Omental fat pad (tissue), 4 donors: ENCODE measurements around the gene FRYL. TPM values are rescaled to one million over a fixed set of nuclear protein-coding genes. Genes with fewer than 3 reads are reported as not detected.
"Not testable (repeated sequence)": the region's sequence is repeated elsewhere in the genome, so short reads cannot be mapped to it uniquely, and the experiment has no call there.

Source experiments
- ATAC-seq: fragments of 150-250 bp; one replicate; pipeline ENCODE4 v1.9.1; 2016; ENCODE audit warnings: mild to moderate bottlenecking, moderate library complexity; ENCODE audit not compliant: low FRiP score
- DNase-seq: peaks from one replicate; pipeline ENCODE4 v3.0.0-alpha.2; 2019; ENCODE audit warnings: low spot score
- CTCF ChIP-seq, 3 donors: fragments of 450-650 bp; IDR thresholded peaks; one replicate each; pipeline ENCODE4 v1.5.1; 2016 to 2017; ENCODE audit warnings: antibody characterized with exemption in 3 of 3, mild to moderate bottlenecking in 3 of 3, moderate library complexity in 2 of 3
- small RNA-seq: library from RNA; depleted of rRNA; stranded (forward); fragments of <200 nt; gene quantifications from one replicate; pipeline ENCODE3, GENCODE V24; 2016
- total RNA-seq, 4 donors: library from RNA; depleted of rRNA; stranded (reverse); fragments of >200 nt; gene quantifications; one replicate each; pipeline ENCODE4 v1.1.0, GENCODE V29; 2016

The FRYL gene
- total RNA-seq, 4 donors from 2014 or later, result 45.2 to 143 (median 48.7) TPM

- DNase-seq (no peak), ATAC-seq (no peak)
- no peak for TF ChIP-seq CTCF (IDR thresholded peaks at IDR 0.05)
Observed at GRCh38 chr4:48467442-48467841, 312.6 kb downstream of the FRYL start.

- ATAC-seq (no peak), DNase-seq (no peak)
- no peak for TF ChIP-seq CTCF (IDR thresholded peaks at IDR 0.05)
Observed at GRCh38 chr4:48462363-48462762, 317.7 kb downstream of the FRYL start.

- no peak for ATAC-seq
- no peak for TF ChIP-seq CTCF (IDR thresholded peaks at IDR 0.05)
- DNase-seq, result no peak
Observed at GRCh38 chr4:48461000-48461399, 319.1 kb downstream of the FRYL start.

- DNase-seq (no peak), ATAC-seq (no peak)
- TF ChIP-seq CTCF (IDR thresholded peaks at IDR 0.05), result no peak
Observed at GRCh38 chr4:48454591-48454990, 325.5 kb downstream of the FRYL start.

GRCh38 chr4:48451656-48452055 lies 328.4 kb downstream of the FRYL start:
- DNase-seq, ATAC-seq: not testable (repeated sequence)

GRCh38 chr4:48450740-48451139 lies 329.3 kb downstream of the FRYL start:
- ATAC-seq (no peak), DNase-seq (no peak)
- no peak for TF ChIP-seq CTCF (IDR thresholded peaks at IDR 0.05)

- no peak for TF ChIP-seq CTCF (IDR thresholded peaks at IDR 0.05)
- ATAC-seq (no peak), DNase-seq (no peak)
Observed at GRCh38 chr4:48449151-48449550, 330.9 kb downstream of the FRYL start.

Small RNA genes lying within 50 kb of the gene (small RNA-seq; reads per million reads assigned to genes)
- not detected for gene RNU5E-3P

Other genes with a start within 250 kb of the FRYL start
- 100 to 1,000 TPM in 1 of 4 donors, 10 to 100 TPM in 3; 67.9 to 111 (median 88.8) TPM for gene OCIAD1, start 50.8 kb upstream of the FRYL start, total RNA-seq
- gene OCIAD2, start 126.5 kb upstream of the FRYL start, total RNA-seq, result 10 to 100 TPM in 1 of 4 donors, 1 to 10 TPM in 3; 2.8 to 24.3 (median 4.5) TPM
- gene CWH43, start 206.0 kb upstream of the FRYL start, total RNA-seq, result not detected